Measurements from ENCODE around the gene IVD.

Gene IVD

DNA sequence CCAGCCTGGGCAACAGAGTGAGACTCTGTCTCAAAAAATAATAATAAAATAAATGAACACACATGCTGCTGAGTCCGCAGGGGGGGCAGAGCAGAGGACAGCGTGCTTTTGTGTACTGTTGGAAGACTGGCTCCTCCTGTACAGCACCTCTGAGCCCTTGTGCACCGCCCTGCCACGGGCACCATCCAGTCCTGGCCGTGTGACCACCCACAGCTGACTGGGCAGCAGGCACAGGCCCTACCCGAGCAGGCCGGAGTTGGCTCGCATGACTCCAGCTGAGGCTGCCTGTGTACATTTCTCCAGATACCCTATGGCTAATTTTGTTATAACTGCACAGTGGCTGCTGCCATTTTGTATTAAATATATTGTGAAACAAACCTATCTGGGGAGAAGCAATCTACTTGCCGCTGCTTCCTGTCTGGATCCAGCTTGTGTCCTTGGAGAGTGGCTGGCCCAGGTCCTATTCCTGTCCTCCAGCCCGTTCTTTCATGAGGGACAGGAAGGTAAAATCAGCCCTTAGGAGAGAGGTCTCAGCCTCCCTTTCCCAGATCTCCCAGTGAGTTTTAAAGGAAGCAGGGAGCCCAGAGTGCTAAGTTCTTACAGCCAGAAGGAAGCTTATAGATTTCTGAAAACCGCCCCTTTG lies 14.6 kb downstream of the IVD start:
- peak overlapping the region; percentile 89 for H3K27ac ChIP-seq
- 0 out of 2 replicates have a peak, but pooled peaks have one; percentile 17 for TF ChIP-seq ZFX (IDR thresholded peaks at IDR 0.05)
- TF ChIP-seq, protein P1, sequence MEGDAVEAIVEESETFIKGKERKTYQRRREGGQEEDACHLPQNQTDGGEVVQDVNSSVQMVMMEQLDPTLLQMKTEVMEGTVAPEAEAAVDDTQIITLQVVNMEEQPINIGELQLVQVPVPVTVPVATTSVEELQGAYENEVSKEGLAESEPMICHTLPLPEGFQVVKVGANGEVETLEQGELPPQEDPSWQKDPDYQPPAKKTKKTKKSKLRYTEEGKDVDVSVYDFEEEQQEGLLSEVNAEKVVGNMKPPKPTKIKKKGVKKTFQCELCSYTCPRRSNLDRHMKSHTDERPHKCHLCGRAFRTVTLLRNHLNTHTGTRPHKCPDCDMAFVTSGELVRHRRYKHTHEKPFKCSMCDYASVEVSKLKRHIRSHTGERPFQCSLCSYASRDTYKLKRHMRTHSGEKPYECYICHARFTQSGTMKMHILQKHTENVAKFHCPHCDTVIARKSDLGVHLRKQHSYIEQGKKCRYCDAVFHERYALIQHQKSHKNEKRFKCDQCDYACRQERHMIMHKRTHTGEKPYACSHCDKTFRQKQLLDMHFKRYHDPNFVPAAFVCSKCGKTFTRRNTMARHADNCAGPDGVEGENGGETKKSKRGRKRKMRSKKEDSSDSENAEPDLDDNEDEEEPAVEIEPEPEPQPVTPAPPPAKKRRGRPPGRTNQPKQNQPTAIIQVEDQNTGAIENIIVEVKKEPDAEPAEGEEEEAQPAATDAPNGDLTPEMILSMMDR (conservative IDR thresholded peaks at IDR 0.05), result no peak

GRCh38 chr15:40420793-40421192 lies 15.2 kb downstream of the IVD start:
- peak overlapping the region; percentile 89 for H3K27ac ChIP-seq
- TF ChIP-seq, protein P1 (conservative IDR thresholded peaks at IDR 0.05), result no peak
- no peak for TF ChIP-seq ZFX (IDR thresholded peaks at IDR 0.05)

DNA sequence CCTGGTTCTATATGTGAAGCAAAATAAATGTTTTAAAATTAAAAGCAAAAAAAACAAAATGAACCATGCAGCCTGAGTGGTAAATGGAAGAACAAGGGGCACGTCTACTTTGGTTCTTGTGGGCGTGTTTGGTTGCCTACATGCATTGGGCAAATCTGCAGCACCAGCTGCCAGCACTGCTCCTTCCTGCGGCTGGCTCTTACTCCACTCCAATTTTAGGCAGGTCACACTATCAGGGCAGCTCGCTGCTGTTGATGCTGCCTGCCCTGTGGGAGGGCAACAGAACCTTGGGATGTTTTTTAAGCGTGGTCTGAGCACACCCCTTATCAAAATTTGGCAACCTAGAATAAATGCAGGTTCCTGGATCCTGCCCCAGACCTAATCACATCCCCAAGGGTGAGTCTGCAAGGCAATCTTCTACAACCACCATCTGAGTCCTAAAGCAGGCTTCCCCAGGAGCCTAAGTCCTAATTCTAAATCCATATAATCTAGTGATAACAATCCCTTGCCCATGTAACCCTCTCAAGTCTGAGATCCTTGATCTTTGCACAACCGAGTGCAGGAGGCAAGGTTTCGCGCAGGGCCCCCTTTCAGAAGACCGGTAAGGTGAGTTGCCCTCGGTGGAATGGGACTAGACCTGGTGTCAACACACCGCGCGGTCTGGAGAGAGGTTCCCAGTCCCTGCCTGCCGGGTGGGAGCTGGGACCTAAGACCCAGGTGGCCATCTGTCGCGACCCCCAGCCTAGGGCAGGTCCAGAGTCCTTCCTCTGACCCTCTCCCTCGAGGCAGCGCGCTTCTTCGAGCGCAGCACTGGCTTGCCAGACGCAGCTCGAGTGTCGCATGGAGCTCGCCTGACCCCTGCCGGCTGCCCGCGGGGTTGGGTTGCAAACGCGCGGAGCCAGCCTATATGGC lies 15.9 kb downstream of the IVD start:
- TF ChIP-seq, protein P1 (conservative IDR thresholded peaks at IDR 0.05), result peak; percentile 99
- TF ChIP-seq ZFX (IDR thresholded peaks at IDR 0.05), result no peak
- peak overlapping the region; percentile 89 for H3K27ac ChIP-seq

GRCh38 chr15:40424483-40425115 lies 19.0 kb downstream of the IVD start:
- no peak for TF ChIP-seq ZFX (IDR thresholded peaks at IDR 0.05)
- TF ChIP-seq, protein P1 (conservative IDR thresholded peaks at IDR 0.05), result no peak
- H3K27ac ChIP-seq, result no peak overlapping the region

GRCh38 chr15:40425681-40426080 lies 20.1 kb downstream of the IVD start:
- H3K27ac ChIP-seq, result no peak overlapping the region
- TF ChIP-seq, protein P1 (conservative IDR thresholded peaks at IDR 0.05), result no peak
- TF ChIP-seq ZFX (IDR thresholded peaks at IDR 0.05), result no peak

DNA sequence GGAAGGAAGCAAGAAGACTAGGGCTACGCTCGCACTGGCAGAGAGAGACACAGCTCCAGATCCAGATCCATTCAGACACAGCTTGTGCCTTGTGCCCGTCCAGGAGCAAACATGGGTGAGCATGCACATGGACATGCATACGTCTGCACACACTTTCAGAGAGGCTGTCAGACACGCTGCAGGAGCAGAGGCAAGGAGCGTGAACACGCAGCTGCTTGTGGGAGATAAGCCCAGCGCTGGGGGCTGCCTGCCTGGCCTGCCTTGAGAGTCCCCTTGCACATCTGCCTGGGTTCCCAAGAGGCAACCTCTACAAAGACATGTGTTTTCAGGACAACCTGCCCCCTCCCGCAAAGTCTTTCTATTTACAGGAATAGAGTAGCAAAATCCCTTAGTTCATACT lies 21.6 kb downstream of the IVD start:
- H3K27ac ChIP-seq, result no peak overlapping the region
- TF ChIP-seq, protein P1 (conservative IDR thresholded peaks at IDR 0.05), result no peak
- no peak for TF ChIP-seq ZFX (IDR thresholded peaks at IDR 0.05)

GRCh38 chr15:40428185-40428584 lies 22.6 kb downstream of the IVD start:
- TF ChIP-seq ZFX (IDR thresholded peaks at IDR 0.05), result no peak
- TF ChIP-seq, protein P1 (conservative IDR thresholded peaks at IDR 0.05), result no peak
- H3K27ac ChIP-seq, result no peak overlapping the region
